Measurements from ENCODE around the gene BABAM2.

Gene BABAM2

DNA sequence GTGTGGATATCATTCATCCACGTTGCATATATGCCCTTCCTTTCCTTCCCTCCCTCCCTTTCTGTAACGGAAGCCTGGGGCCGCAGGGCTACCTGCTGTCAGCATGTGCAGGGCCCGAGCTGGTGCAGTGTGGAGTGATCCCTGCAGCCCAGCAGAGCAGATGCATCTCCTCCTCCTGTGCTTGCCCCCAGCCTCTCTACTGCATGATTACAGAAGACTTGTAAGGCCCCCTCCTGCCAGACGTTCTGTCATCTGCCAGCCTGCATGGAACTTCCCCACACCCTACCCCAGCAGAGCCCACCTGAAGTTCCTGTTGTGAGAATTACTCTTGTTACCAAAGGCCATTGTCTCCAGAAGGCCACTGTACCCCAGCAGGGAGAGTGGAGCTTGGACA, 434.6 kb downstream of the BABAM2 start:
- Histone ChIP-seq H3K9ac (ENCODE audit: low read length) (no peak overlapping the region), H3K27me3 (ENCODE audit: low read length) (no peaks in the 10 kb centered on the region), H3K36me3 (ENCODE audit: low read length) (no peaks in the 10 kb centered on the region), H4K20me1 (ENCODE audit: low read depth, low read length) (no peaks in the 10 kb centered on the region), H3K9me2 (replicated peaks; ENCODE audit: insufficient read depth, low read length) (no peaks in the 10 kb centered on the region), H2AFZ (ENCODE audit: low read depth, low read length, severe bottlenecking) (no peak overlapping the region), H3K9me3 (ENCODE audit: insufficient read depth, low read length) (no peaks in the 10 kb centered on the region), H3K79me2 (ENCODE audit: insufficient read depth, low read length) (no peaks in the 10 kb centered on the region), H3K4me3 (ENCODE audit: insufficient read depth, low read length, poor library complexity, severe bottlenecking) (no peak overlapping the region), H3F3A (ENCODE audit: insufficient read depth) (no peaks in the 10 kb centered on the region), H3K27ac (ENCODE audit: low read depth, low read length) (no peak overlapping the region), H3K4me2 (ENCODE audit: low read depth, low read length, poor library complexity, severe bottlenecking) (no peak overlapping the region)
- TF ChIP-seq, protein P1, sequence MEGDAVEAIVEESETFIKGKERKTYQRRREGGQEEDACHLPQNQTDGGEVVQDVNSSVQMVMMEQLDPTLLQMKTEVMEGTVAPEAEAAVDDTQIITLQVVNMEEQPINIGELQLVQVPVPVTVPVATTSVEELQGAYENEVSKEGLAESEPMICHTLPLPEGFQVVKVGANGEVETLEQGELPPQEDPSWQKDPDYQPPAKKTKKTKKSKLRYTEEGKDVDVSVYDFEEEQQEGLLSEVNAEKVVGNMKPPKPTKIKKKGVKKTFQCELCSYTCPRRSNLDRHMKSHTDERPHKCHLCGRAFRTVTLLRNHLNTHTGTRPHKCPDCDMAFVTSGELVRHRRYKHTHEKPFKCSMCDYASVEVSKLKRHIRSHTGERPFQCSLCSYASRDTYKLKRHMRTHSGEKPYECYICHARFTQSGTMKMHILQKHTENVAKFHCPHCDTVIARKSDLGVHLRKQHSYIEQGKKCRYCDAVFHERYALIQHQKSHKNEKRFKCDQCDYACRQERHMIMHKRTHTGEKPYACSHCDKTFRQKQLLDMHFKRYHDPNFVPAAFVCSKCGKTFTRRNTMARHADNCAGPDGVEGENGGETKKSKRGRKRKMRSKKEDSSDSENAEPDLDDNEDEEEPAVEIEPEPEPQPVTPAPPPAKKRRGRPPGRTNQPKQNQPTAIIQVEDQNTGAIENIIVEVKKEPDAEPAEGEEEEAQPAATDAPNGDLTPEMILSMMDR (IDR thresholded peaks at IDR 0.05; ENCODE audit: insufficient read depth, low read length, poor library complexity, severe bottlenecking): no peak
- no peak for TF ChIP-seq EZH2phosphoT487 (conservative IDR thresholded peaks at IDR 0.05; ENCODE audit: low read length)

DNA sequence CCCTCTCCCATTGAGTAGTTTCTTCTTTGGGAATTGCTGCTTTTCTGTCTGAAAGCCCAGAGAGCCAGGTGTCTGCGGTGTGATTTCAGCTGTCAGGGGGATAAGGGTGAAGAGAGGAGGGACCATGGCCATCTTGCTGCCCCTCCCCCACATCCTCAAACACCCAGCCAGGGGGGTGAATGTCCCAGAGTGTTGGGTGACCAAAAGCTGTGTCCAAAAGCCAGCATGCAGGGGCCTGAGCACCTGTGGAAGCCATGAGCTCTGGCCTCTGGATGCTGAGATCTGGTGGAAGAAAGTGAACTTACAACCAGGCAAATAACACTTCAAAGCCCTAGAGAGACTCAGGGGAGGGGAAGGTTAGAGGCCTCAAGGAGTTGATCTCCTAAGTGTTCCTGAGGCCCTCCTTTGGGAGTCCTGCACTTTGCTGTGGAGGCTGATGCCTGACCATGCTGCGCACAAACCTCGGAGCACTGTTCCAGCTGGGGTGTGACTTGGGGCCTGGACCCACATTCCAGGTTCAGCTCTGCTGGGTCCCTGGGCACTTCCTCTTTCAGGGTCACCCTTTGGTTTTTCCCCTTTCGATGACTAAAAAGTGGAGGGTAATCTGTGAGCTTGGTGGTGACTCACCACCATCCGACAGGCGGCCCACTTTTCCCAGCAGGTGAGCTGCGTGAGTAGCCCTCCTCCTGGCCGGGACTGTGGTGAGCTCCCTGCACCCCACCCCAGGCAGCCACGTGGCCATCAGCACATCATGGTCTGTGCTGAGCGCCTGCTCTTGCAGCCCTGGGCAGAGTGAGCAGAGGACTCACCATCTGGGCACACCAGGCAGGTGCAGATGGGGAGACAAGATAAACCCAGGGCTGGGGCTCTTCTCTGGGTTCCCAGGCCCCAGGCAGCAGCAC, 435.3 kb downstream of the BABAM2 start:
- no peaks in the 10 kb centered on the region for H3K9me2 ChIP-seq (replicated peaks; ENCODE audit: insufficient read depth, low read length)
- no peak for TF ChIP-seq EZH2phosphoT487 (conservative IDR thresholded peaks at IDR 0.05; ENCODE audit: low read length)
- TF ChIP-seq, protein P1 (IDR thresholded peaks at IDR 0.05; ENCODE audit: insufficient read depth, low read length, poor library complexity, severe bottlenecking): no peak
- H3K9me3 ChIP-seq (ENCODE audit: insufficient read depth, low read length): no peaks in the 10 kb centered on the region
- no peak overlapping the region for H3K9ac ChIP-seq (ENCODE audit: low read length)
- H3K4me3 ChIP-seq (ENCODE audit: insufficient read depth, low read length, poor library complexity, severe bottlenecking): no peak overlapping the region
- H2AFZ ChIP-seq (ENCODE audit: low read depth, low read length, severe bottlenecking): no peak overlapping the region
- H3K27ac ChIP-seq (ENCODE audit: low read depth, low read length): no peak overlapping the region
- H3K79me2 ChIP-seq (ENCODE audit: insufficient read depth, low read length): no peaks in the 10 kb centered on the region
- H3K27me3 ChIP-seq (ENCODE audit: low read length): no peaks in the 10 kb centered on the region
- no peaks in the 10 kb centered on the region for H3K36me3 ChIP-seq (ENCODE audit: low read length)
- no peaks in the 10 kb centered on the region for H3F3A ChIP-seq (ENCODE audit: insufficient read depth)
- no peak overlapping the region for H3K4me2 ChIP-seq (ENCODE audit: low read depth, low read length, poor library complexity, severe bottlenecking)
- no peaks in the 10 kb centered on the region for H4K20me1 ChIP-seq (ENCODE audit: low read depth, low read length)

DNA sequence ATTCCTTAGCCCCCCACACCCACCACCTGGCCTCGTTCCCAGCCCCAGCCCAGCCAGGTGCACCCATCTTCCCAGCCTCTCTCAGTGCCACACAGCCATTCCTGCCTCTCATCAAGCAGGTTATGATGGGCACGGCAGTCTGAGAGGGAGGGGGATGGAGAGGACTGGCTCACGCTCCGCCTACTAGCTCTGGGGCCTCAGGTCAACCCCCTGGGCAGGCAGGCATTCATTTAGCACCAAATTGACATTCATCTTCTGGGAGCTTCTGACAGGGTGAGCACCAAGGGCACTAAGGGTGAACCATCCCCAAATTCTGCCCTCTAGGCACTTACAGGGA, 435.9 kb downstream of the BABAM2 start:
- TF ChIP-seq, protein P1 (IDR thresholded peaks at IDR 0.05; ENCODE audit: insufficient read depth, low read length, poor library complexity, severe bottlenecking): no peak
- TF ChIP-seq EZH2phosphoT487 (conservative IDR thresholded peaks at IDR 0.05; ENCODE audit: low read length): no peak
- Histone ChIP-seq H3K9ac (ENCODE audit: low read length) (no peak overlapping the region), H2AFZ (ENCODE audit: low read depth, low read length, severe bottlenecking) (no peak overlapping the region), H3K27ac (ENCODE audit: low read depth, low read length) (no peak overlapping the region), H3K4me3 (ENCODE audit: insufficient read depth, low read length, poor library complexity, severe bottlenecking) (no peak overlapping the region), H3K9me2 (replicated peaks; ENCODE audit: insufficient read depth, low read length) (no peaks in the 10 kb centered on the region), H4K20me1 (ENCODE audit: low read depth, low read length) (no peaks in the 10 kb centered on the region), H3K27me3 (ENCODE audit: low read length) (no peaks in the 10 kb centered on the region), H3K9me3 (ENCODE audit: insufficient read depth, low read length) (no peaks in the 10 kb centered on the region), H3K4me2 (ENCODE audit: low read depth, low read length, poor library complexity, severe bottlenecking) (no peak overlapping the region), H3F3A (ENCODE audit: insufficient read depth) (no peaks in the 10 kb centered on the region), H3K36me3 (ENCODE audit: low read length) (no peaks in the 10 kb centered on the region), H3K79me2 (ENCODE audit: insufficient read depth, low read length) (no peaks in the 10 kb centered on the region)

Measured in SU-DHL-6 (cell line).